Muscle layer of duodenum (tissue), 2 donors: ENCODE data around the gene FAM170B.

Experiments used
- H3K27ac ChIP-seq: one replicate; pipeline ENCODE4 v1.7.0; 2013; ENCODE audit warnings: mild to moderate bottlenecking, low read length
- H3K27me3 ChIP-seq: one replicate; pipeline ENCODE4 v1.7.0; 2013; ENCODE audit warnings: low read depth, mild to moderate bottlenecking, control low read depth, low read length
- H3K36me3 ChIP-seq, 2 donors: one replicate each; pipeline ENCODE4 v1.7.0; 2013; ENCODE audit warnings: low read length in 2 of 2, control low read depth in 1 of 2, mild to moderate bottlenecking in 1 of 2; ENCODE audit not compliant: insufficient read depth in 2 of 2, control insufficient read depth in 1 of 2
- H3K4me1 ChIP-seq, 2 donors: one replicate each; pipeline ENCODE4 v1.7.0; 2013; ENCODE audit warnings: low read length in 2 of 2, mild to moderate bottlenecking in 2 of 2, control low read depth in 1 of 2, moderate library complexity in 1 of 2; ENCODE audit not compliant: insufficient read depth in 2 of 2, control insufficient read depth in 1 of 2
- H3K4me3 ChIP-seq, 2 donors: one replicate each; pipeline ENCODE4 v1.7.0; 2013; ENCODE audit warnings: low read length in 2 of 2, low read depth in 1 of 2, mild to moderate bottlenecking in 1 of 2
- H3K9me3 ChIP-seq, 2 donors: one replicate each; pipeline ENCODE4 v1.7.0; 2013; ENCODE audit warnings: low read length in 2 of 2, control low read depth in 1 of 2, mild to moderate bottlenecking in 1 of 2; ENCODE audit not compliant: control insufficient read depth in 1 of 2
- donor health status: healthy.

Gene FAM170B

GRCh38 chr10:49092477-49092876, 41.3 kb downstream of the FAM170B start:
- H3K27me3 ChIP-seq, result no peaks in the 10 kb centered on the region
- H3K36me3 ChIP-seq, result no peaks in the 10 kb centered on the region
- no peak overlapping the region for H3K27ac ChIP-seq
- H3K9me3 ChIP-seq, result no peaks in the 10 kb centered on the region
- no peak overlapping the region for H3K4me3 ChIP-seq
- peaks cover 4 to 15% of the 10 kb centered on the region in 2 donors for H3K4me1 ChIP-seq

- H3K27ac ChIP-seq, result no peak overlapping the region
- H3K27me3 ChIP-seq, result no peaks in the 10 kb centered on the region
- H3K9me3 ChIP-seq, result peaks cover 0 to 2% of the 10 kb centered on the region in 2 donors
- no peaks in the 10 kb centered on the region for H3K36me3 ChIP-seq
- H3K4me3 ChIP-seq, result no peak overlapping the region
- peaks cover 4 to 15% of the 10 kb centered on the region in 2 donors for H3K4me1 ChIP-seq
These were observed 42.2 kb downstream of the FAM170B start for GRCh38 chr10:49091450-49092210.

- Histone ChIP-seq H3K27ac (no peak overlapping the region), H3K4me1 (peaks cover 4 to 15% of the 10 kb centered on the region in 2 donors), H3K36me3 (no peaks in the 10 kb centered on the region), H3K27me3 (no peaks in the 10 kb centered on the region), H3K4me3 (no peak overlapping the region), H3K9me3 (peaks cover 0 to 5% of the 10 kb centered on the region in 2 donors)
These were observed 43.0 kb downstream of the FAM170B start for GRCh38 chr10:49090696-49091380.

GRCh38 chr10:49090189-49090575, 43.6 kb downstream of the FAM170B start:
- peaks cover 4 to 15% of the 10 kb centered on the region in 2 donors for H3K4me1 ChIP-seq
- H3K27ac ChIP-seq, result no peak overlapping the region
- peaks cover 0 to under 1% of the 10 kb centered on the region in 2 donors for H3K36me3 ChIP-seq
- no peak overlapping the region for H3K4me3 ChIP-seq
- H3K27me3 ChIP-seq, result no peaks in the 10 kb centered on the region
- H3K9me3 ChIP-seq, result peaks cover 0 to 5% of the 10 kb centered on the region in 2 donors

- Histone ChIP-seq H3K36me3 (peaks cover 0 to 6% of the 10 kb centered on the region in 2 donors), H3K27me3 (no peaks in the 10 kb centered on the region), H3K9me3 (peaks cover 0 to 5% of the 10 kb centered on the region in 2 donors), H3K4me3 (no peak overlapping the region), H3K27ac (no peak overlapping the region), H3K4me1 (peaks cover 4 to 15% of the 10 kb centered on the region in 2 donors)
These were observed 44.1 kb downstream of the FAM170B start for GRCh38 chr10:49089557-49090188.

GRCh38 chr10:49089152-49089551, 44.7 kb downstream of the FAM170B start:
- Histone ChIP-seq H3K27ac (no peak overlapping the region), H3K36me3 (peaks cover 0 to 8% of the 10 kb centered on the region in 2 donors), H3K27me3 (no peaks in the 10 kb centered on the region), H3K4me1 (peaks cover 4 to 15% of the 10 kb centered on the region in 2 donors), H3K4me3 (no peak overlapping the region), H3K9me3 (peaks cover 0 to 5% of the 10 kb centered on the region in 2 donors)

GRCh38 chr10:49086889-49087288, 46.9 kb downstream of the FAM170B start:
- Histone ChIP-seq H3K9me3 (peaks cover 0 to 5% of the 10 kb centered on the region in 2 donors), H3K4me3 (no peak overlapping the region), H3K4me1 (peaks cover 4 to 15% of the 10 kb centered on the region in 2 donors), H3K27ac (no peak overlapping the region), H3K36me3 (peaks cover 0 to 8% of the 10 kb centered on the region in 2 donors), H3K27me3 (no peaks in the 10 kb centered on the region)

GRCh38 chr10:49083261-49083660, 50.6 kb downstream of the FAM170B start:
- peaks cover 0 to 5% of the 10 kb centered on the region in 2 donors for H3K4me1 ChIP-seq

GRCh38 chr10:49082766-49083165, 51.1 kb downstream of the FAM170B start:
- Histone ChIP-seq H3K4me3 (no peak overlapping the region), H3K36me3 (peaks cover 0 to 8% of the 10 kb centered on the region in 2 donors), H3K4me1 (peaks cover 0 to 5% of the 10 kb centered on the region in 2 donors), H3K27me3 (no peaks in the 10 kb centered on the region), H3K27ac (no peak overlapping the region), H3K9me3 (peaks cover 0 to 5% of the 10 kb centered on the region in 2 donors)

More at GRCh38 chr10:49083261-49083660, 50.6 kb downstream of the FAM170B start:
- peaks cover 0 to 8% of the 10 kb centered on the region in 2 donors for H3K36me3 ChIP-seq
- H3K27me3 ChIP-seq, result no peaks in the 10 kb centered on the region
- H3K9me3 ChIP-seq, result peaks cover 0 to 5% of the 10 kb centered on the region in 2 donors
- no peak overlapping the region for H3K27ac ChIP-seq
- H3K4me3 ChIP-seq, result no peak overlapping the region

GRCh38 chr10:49081547-49082275, 52.1 kb downstream of the FAM170B start:
- Histone ChIP-seq H3K27me3 (no peaks in the 10 kb centered on the region), H3K9me3 (peaks cover 0 to 4% of the 10 kb centered on the region in 2 donors), H3K27ac (no peak overlapping the region), H3K36me3 (peaks cover 0 to 8% of the 10 kb centered on the region in 2 donors), H3K4me1 (peaks cover 0 to 5% of the 10 kb centered on the region in 2 donors), H3K4me3 (no peak overlapping the region)
